GM18907 (cell line): ENCODE data around the gene SORT1.
A peak's percentile ranks its signal among the peaks of the same experiment; 100 is the strongest.
"Not testable (repeated sequence)": the region's sequence is repeated elsewhere in the genome, so short reads cannot be mapped to it uniquely, and the experiment has no call there.

ENCODE experiments used
- ATAC-seq: cut with Tn5 transposase; IDR thresholded peaks from one replicate; pipeline ENCODE4 v1.9.1; 2021; ENCODE audit warnings: mild to moderate bottlenecking, moderate library complexity; ENCODE audit not compliant: unreplicated experiment

Gene SORT1

GRCh38 chr1:109301874-109302273 lies 95.8 kb downstream of the SORT1 start:
- no peak for ATAC-seq

- ATAC-seq = no peak
Measured at GRCh38 chr1:109300650-109301151, 97.0 kb downstream of the SORT1 start.

- no peak for ATAC-seq
Measured at GRCh38 chr1:109299558-109300343, 98.0 kb downstream of the SORT1 start.

GRCh38 chr1:109298666-109299557 lies 98.8 kb downstream of the SORT1 start:
- no peak for ATAC-seq

GRCh38 chr1:109296782-109297181 lies 100.9 kb downstream of the SORT1 start:
- ATAC-seq = no peak

GRCh38 chr1:109295712-109296415 lies 101.9 kb downstream of the SORT1 start:
- ATAC-seq = no peak

GRCh38 chr1:109294481-109294880 lies 103.2 kb downstream of the SORT1 start:
- ATAC-seq = no peak

GRCh38 chr1:109293026-109293425 lies 104.7 kb downstream of the SORT1 start:
- ATAC-seq = no peak

- ATAC-seq = no peak
Measured at GRCh38 chr1:109292364-109292763, 105.4 kb downstream of the SORT1 start.

- no peak for ATAC-seq
Measured at GRCh38 chr1:109290998-109291397, 106.7 kb downstream of the SORT1 start.

- ATAC-seq = no peak
Measured at GRCh38 chr1:109290137-109290536, 107.6 kb downstream of the SORT1 start.

- not testable (repeated sequence) for ATAC-seq
Measured at GRCh38 chr1:109286762-109287161, 111.0 kb downstream of the SORT1 start.

GRCh38 chr1:109283748-109284600 lies 113.7 kb downstream of the SORT1 start:
- no peak for ATAC-seq

- ATAC-seq = peak; percentile 95
Measured at GRCh38 chr1:109282952-109283747, 114.6 kb downstream of the SORT1 start, which contains the start of gene PSRC1. TSS of gene PSRC1 (minus strand) at chr1:109283145.

GRCh38 chr1:109282497-109282951 lies 115.2 kb downstream of the SORT1 start:
- ATAC-seq = no peak

GRCh38 chr1:109281680-109282496 lies 115.8 kb downstream of the SORT1 start:
- ATAC-seq = no peak

GRCh38 chr1:109280862-109281261 lies 116.9 kb downstream of the SORT1 start:
- ATAC-seq = no peak

GRCh38 chr1:109279615-109280278 lies 118.0 kb downstream of the SORT1 start:
- ATAC-seq = no peak
